ENCODE results near the gene KCND3.
A peak's percentile ranks its signal among the peaks of the same experiment; 100 is the strongest.

The KCND3 gene

DNA sequence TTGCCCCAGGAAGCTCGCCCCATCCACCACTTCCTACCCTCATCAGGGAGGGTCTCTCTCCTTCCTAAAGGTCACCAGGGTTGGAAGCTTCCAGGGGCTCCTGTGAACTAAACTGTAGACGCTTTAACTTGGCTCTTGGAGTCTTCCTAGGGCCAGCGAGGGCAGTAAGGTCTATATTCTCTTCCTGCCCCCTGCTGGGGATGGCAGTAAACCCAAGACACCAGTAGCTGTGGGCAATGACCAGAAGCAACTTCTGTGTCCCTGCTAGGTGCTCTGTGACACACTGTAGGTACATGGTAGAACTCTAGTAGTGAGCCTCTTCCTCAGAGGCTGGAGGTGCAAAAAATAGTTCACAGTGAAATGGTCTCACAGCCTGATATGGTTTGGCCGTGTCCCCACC, 30.0 kb downstream of the KCND3 start:
- DNase-seq = no peak

DNA sequence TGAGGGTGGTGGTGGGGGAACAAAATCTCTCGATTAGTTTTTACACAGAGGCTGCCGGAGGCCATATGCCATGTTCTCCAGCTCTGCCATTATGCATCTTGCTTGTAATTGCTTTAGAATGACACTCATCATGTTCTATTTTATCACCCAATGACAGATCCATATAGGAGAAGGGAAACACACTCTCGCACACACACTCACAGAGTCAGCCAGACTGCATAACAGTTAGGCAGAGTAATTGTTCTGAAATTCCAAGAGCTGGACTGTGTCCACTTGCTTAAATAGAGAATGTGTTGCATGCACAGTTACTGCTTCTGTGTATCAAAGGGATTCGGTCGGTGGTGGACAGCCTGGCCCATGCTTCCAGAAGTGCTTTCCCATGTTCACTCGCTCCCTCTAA, 30.6 kb downstream of the KCND3 start:
- no peak for DNase-seq

GRCh38 chr1:111958075-111958474, 31.4 kb downstream of the KCND3 start:
- DNase-seq = no peak

DNA sequence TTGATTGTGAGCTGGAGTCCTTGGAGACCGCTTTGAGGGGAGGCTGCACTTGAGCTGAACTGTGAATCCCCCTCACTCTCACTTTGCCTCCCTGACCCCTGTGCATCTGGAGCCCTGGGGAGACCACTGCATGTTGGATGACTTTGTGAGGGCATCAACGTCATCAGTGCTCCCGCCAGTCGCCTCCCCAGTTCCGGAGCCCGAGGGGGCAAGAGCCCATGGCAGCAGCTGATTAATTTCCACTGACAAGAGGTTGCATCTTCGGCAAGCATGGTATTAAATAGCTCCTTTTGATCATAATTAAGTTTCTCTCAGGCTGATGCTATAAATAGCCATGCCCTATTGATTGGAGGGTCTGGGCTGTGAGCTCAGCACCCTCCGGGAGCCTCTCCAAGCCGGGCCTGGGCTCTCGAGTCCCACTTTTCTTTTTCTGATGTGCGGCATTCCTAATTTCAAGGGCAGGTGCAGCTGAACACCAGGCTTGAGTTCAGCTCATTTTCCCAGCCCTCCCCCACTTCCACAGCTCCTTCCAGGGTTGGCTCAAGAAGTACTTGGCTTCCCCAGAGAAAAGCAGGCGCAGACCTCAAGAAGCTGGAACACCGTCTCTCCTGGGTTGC, 33.2 kb downstream of the KCND3 start:
- peak in 21 of 51 donors; percentile 4 to 52 (median 17) for DNase-seq

DNA sequence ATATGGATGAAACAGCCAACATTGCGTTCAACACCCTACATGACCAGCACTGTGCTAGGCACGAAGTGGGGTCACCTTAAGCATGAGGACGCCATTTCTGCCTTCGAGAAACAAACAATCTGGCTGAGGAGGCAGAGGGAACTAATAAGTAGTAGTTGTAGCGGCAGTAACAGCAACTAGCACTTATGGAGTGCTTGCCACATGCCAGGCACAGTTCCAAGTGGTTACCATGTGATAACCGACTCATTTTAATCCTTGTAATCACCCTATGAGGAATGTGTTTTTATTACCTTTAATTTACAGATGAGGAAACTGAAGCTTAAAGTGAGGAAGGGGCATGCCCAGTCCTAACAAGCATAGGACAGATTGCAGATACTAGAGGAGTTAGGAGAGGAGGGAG, 33.7 kb downstream of the KCND3 start:
- no peak for DNase-seq

- DNase-seq = no peak
These were observed 35.7 kb downstream of the KCND3 start for GRCh38 chr1:111953797-111954196.

- no peak for DNase-seq
These were observed 37.3 kb downstream of the KCND3 start for GRCh38 chr1:111952125-111952657.

- DNase-seq = peak in 21 of 51 donors; percentile 9 to 67 (median 24)
These were observed 41.0 kb downstream of the KCND3 start for GRCh38 chr1:111948209-111949171.

DNA sequence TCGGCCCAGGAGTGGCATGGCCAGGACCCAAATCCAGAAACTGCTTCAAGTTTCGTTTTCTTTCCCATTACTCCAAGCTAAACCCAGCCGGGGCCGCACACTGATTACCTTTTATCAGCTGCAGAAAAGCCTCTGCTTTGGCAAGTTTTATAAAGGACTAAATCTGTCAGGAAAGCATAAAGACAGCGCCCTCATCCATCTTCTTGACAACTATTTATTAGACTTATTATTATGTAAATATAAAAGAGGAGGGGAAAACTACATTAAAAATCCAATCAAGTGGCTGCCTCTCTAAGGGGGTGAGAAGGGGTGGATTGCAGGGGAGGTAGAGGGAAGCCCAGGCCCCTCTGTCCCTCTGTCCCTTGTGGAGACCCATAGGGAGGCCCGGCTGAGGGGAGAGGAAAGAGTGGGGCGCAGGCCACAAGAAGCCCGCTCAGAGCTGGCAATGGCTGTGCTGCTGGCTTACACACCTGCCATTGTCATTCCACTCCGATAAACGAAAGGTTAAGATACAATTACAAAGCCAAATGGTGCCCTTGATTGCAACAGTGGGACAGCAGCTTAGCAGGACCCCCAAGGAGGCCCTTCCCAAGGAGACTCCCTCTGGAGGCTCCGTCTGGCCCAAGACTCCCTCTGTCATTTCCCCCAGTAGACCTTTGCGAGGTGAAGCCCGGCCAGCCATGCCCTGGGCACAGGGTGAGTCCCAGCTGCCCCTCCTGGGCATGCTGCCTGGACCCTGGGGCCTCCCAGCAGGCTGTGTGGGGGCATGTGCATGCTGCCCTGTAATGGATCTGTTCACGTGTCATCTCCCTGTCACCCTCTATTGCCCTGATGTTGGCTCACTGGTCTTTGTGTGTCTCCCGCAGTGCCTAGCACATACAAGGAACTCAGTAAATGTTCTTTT, 45.4 kb downstream of the KCND3 start:
- no peak for DNase-seq

DNA sequence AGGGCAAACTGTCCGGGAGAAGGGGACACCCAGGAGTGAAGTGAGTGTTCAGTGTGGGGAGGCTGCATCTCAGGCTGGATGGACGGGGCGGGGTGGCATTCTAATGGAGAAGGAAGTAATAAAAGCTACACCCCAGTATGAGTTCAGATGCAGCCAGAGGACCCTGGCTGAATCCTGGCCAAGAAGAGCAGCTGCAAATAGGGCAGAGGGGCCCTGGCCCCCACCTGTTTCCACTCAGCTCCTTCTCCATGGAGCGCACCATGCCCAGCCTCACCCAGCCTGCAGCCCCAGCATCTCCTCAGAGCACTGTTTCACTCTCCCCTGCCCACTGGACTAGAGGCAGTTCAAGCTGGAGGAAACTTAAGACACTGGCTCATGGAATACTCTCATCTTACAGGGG, 46.4 kb downstream of the KCND3 start:
- DNase-seq = no peak

- no peak for DNase-seq
These were observed 50.9 kb downstream of the KCND3 start for GRCh38 chr1:111938536-111938935.

- no peak for DNase-seq
These were observed 51.3 kb downstream of the KCND3 start for GRCh38 chr1:111938123-111938522.

DNA sequence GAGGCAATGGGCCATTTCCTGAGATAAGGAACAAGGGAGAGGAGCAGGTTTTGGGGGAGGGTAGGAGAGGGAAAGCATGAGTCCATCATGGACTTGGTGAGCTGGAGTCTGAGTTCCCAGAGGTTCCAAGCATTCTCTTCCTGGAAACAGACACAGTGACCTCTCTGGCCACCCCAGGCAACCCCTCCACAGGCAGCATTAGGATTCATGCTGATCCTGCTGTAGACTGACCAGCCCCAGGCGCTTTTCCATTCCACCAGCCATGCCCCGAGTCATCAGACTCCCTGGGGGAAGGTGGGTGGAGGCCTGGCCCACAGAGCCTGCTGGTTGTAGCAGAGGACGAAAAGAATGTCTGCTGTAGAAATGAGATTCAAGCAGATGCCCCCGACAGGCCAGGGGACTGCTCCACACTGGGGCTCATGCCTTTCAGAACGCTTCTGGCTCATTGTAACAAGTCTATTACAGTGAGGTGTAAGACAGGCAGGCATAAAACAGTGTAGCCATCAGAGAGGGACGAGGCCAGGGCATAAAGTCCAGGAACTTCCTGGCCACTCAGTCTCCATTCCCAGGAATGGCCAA, 52.2 kb downstream of the KCND3 start:
- no peak for DNase-seq

- peak in 1 of 51 donors; percentile 17 for DNase-seq
These were observed 55.2 kb downstream of the KCND3 start for GRCh38 chr1:111934106-111934852.

DNA sequence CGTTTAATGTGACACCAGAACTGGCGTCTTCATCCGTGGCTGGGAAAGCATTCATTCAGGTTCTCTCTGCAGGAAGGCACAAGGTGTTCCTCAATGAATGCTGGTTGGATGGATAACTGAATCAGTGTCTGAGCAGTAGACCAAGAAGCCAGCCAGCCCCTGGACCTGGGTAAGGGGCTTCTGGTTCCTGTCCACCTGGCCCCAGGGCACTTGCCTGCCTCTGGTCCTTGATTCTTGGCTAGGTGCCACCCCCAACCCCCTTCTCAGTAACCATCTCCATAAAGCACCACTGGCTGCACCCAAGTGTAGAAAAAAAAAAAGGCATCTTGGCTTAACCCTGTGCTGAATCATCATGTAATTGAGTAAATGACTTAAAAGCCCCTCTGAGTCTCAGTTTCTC, 59.1 kb downstream of the KCND3 start:
- DNase-seq = no peak

GRCh38 chr1:111928531-111928930, 60.9 kb downstream of the KCND3 start:
- no peak for DNase-seq

- DNase-seq = no peak
These were observed 61.8 kb downstream of the KCND3 start for GRCh38 chr1:111927652-111928051.

GRCh38 chr1:111924786-111925185, 64.7 kb downstream of the KCND3 start:
- DNase-seq = no peak

DNA sequence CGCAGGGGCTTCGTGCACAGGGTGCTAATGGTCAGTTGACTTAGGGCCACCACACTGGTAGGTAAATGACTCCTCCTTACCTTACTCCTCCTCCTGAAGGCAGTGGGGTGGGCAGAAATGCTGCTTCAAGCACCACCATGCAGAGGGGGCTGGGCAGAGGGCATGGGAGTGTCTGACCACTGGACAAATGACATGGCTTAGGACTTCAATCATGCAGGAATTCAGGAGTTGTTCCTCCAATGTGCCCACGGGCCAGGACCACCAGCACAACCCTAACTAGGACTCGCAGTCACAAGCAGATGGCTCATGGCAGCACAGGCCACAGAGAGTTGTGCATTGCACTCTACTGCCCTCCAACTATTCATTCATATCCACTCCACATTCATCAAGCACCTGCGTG, 65.7 kb downstream of the KCND3 start:
- no peak for DNase-seq

DNA sequence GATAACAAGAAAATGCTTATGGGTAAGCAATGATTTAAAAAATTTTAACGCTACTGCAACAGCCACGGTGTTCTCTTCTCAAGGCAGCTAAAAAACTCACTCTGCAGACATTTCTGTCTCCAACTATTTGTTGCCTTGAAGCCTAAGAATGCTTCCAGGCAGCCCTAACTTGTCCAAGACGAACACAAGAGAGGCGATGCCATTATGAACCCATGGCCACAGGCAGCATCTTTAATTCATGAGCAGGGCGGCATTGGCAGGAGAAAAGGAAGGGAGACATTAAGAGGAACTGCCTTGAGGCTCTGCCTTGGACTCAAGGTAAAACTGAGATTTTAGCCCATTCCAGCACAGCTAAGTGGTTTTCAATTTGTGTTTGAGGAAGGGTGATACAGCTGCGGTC, 67.5 kb downstream of the KCND3 start:
- peak in 6 of 51 donors; percentile 7 to 19 (median 12) for DNase-seq

Data from hypothalamus (tissue), 51 donors.